H1 (cell line): ENCODE results near the gene EIF4ENIF1.
"Not testable (repeated sequence)": the region's sequence is repeated elsewhere in the genome, so short reads cannot be mapped to it uniquely, and the experiment has no call there.

Experiments
- CHD2 ChIP-seq: IDR thresholded peaks from 2 replicates; pipeline ENCODE4 v1.6.1; 2012; ENCODE audit warnings: low read length, improper control_type of control experiment
- CREB1 ChIP-seq: IDR thresholded peaks from 2 replicates; pipeline ENCODE4 v1.6.1; 2012; ENCODE audit warnings: inconsistent platforms
- EZH2 ChIP-seq: fragments of 200-600 bp; sonication (generic); IDR thresholded peaks from 2 replicates; pipeline ENCODE4 v1.7.1; 2012; ENCODE audit warnings: low read depth, mild to moderate bottlenecking, moderate library complexity, low read length, inconsistent platforms; ENCODE audit not compliant: severe bottlenecking
- GTF2F1 ChIP-seq: IDR thresholded peaks from 2 replicates; pipeline ENCODE4 v1.6.1; 2012; ENCODE audit warnings: low read depth, low read length, improper control_type of control experiment, borderline replicate concordance
- POLR2AphosphoS5 ChIP-seq: IDR thresholded peaks from 2 replicates; pipeline ENCODE4 v1.6.1; 2011; ENCODE audit warnings: low read depth, low read length
- RNF2 ChIP-seq: fragments of 200-900, 300-1000 bp; sonication (generic); IDR thresholded peaks from 2 replicates; pipeline ENCODE4 v1.7.1; 2016; ENCODE audit warnings: borderline replicate concordance, low read depth, mild to moderate bottlenecking, antibody characterized with exemption, low read length; ENCODE audit not compliant: poor library complexity, severe bottlenecking; ENCODE audit errors: missing control alignments
- SAP30 ChIP-seq: fragments of 300-600 bp; sonication (generic); IDR thresholded peaks from 2 replicates; pipeline ENCODE4 v1.7.1; 2012; ENCODE audit warnings: low read length, moderate library complexity, mild to moderate bottlenecking, inconsistent platforms; ENCODE audit not compliant: insufficient read depth, insufficient replicate concordance
- SIX5 ChIP-seq: IDR thresholded peaks from 2 replicates; pipeline ENCODE4 v1.6.1; 2011; ENCODE audit warnings: mild to moderate bottlenecking, low read depth, low read length
- SUZ12 ChIP-seq: fragments of 200-600 bp; sonication (generic); IDR thresholded peaks from 2 replicates; pipeline ENCODE4 v1.6.1; 2012; ENCODE audit warnings: mild to moderate bottlenecking, inconsistent platforms, low read length, moderate library complexity, mixed read lengths
- TEAD4 ChIP-seq: IDR thresholded peaks from 2 replicates; pipeline ENCODE4 v1.6.1; 2012; ENCODE audit warnings: low read depth, low read length, inconsistent platforms, mixed read lengths

DNA sequence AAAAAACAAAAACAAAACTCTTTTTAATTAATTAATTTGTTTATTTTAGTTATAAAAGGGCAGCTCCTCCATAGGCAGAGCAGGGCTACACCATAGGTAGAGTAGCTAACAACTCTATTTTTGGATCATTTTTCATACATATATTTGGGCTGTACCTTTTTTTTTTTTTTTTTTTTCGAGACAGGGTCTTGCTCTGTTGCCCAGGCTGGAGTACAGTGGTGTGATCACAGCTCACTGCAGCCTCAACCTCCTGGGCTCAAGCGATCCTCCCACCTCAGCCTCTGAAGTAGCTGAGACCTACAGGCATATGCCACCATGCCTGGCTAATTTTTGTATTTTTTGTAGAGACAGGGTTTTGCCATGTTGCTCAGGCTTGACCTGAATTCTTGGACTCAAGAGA, 87.3 kb downstream of the EIF4ENIF1 start:
- TF ChIP-seq CREB1, SUZ12, POLR2AphosphoS5, TEAD4, SIX5, RNF2, SAP30, CHD2, EZH2, GTF2F1: not testable (repeated sequence)
